ENCODE measurements around the gene LRRC10B.

GRCh38 chr11:61480994-61481335 lies 27.6 kb upstream of the LRRC10B start:
- no peak for TF ChIP-seq CTCF (IDR thresholded peaks at IDR 0.05)
- TF ChIP-seq POLR2A (IDR thresholded peaks at IDR 0.05) = no peak
